ENCODE measurements around the gene LIM2. TPM values are rescaled to one million over a fixed set of nuclear protein-coding genes. Genes with fewer than 3 reads are reported as not detected.
A peak's percentile ranks its signal among the peaks of the same experiment; 100 is the strongest.

LIM2 gene
- total and polyA plus RNA-seq, 4 donors = not detected

DNA sequence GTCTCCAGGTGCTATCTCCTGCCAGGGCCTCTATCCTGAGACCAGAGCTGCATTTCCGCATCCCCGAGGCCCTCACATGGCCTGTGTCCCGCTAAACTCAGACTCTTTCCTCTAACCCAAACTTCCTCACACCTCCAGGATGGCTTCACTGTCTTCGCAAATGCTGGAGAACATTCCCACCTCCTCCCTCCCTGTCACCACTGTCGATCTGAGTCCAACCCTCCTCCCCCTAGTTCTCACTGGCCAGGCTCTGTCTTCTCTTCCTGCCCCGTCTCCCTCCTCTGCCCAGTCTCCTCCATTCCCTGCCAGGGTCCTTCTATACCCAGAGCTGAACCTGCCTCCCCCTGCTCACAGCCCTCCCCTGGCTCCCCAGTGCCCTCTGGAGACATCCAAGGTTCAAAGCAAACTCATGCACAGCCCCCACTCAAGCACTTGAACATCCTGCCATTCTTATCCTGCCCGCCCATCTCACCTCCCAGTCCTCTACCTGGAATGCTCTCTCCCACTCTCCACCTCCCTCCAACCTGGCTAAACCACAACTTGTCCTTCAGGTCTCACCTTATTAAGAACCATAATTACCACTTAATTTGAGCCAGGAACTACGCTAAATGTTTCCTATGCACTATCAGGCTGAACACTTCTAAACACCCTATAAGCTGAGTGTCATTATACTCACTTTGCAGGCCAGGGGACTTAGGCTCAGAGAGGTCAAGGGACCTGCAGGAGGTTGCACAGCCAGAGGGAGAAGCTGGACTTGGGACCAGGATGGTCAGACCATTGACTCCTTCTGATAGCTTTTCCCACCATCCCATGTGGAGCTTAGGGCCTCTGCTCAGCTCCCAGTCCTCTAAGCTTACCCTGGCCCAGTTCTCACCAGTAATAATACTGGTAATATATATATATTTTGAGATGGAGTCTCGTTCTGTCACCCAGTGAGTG, 44.9 kb downstream of the LIM2 start:
- H3K27ac ChIP-seq (ENCODE audit: low read depth, low read length) = no peak overlapping the region
- 62% methylated on average over 8 of the region's 9 CpGs for WGBS (ENCODE audit: insufficient coverage)

DNA sequence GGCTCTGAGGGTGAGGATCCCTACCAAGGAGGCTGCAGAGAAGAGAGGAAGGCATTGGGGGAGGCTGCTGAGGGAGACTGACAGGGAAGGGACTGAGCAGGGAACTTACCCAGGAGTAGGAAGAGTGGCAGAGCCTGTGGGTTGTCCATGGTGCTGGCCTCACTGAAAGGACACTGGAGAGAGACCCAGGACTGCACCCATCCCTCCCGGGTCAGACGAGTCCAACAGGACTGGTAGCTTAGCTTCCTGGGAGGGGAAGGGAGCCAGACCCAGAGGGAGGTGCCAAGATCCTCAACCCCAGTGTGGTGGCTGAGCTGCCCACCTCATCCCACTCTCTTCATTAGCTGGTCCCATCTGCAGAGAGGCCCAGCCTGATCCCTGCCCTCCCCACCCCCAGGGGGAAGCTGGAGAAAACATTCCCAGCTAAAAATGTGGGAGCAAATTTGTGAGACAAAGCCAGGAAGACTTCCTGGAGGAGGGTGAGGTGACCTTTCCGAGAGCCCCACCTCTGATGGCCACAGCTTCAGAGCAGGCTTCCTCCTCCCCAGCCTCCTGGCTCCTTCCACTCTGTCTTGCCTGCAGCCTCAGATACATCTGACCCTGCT, 45.7 kb downstream of the LIM2 start, which contains the start of gene VSIG10L:
VSIG10L (minus strand) TSS at position 164 of the 605 bp plus-strand sequence; CDS start at position 149, 15 bp downstream.
- no peak for DNase-seq (ENCODE audit: low read depth in 4 of 6, low spot score in 6 of 6)
- peaks cover 8% of the 10 kb centered on the region for H3K27me3 ChIP-seq (ENCODE audit: control insufficient read depth, insufficient read depth, low read length)
- peaks cover 22% of the 10 kb centered on the region for H3K36me3 ChIP-seq (ENCODE audit: control insufficient read depth, insufficient read depth, low read length)
- no peaks in the 10 kb centered on the region for H3K9me3 ChIP-seq (ENCODE audit: control insufficient read depth, insufficient read depth, low read length)
- no peak within 1 kb of the TSS for H3K4me3 ChIP-seq (ENCODE audit: low read depth, low read length)
- H3K27ac ChIP-seq (ENCODE audit: low read depth, low read length) = no peak within 1 kb of the TSS
- WGBS (ENCODE audit: insufficient coverage) = 62% methylated on average over 3 of the region's 3 CpGs
- H3K4me1 ChIP-seq (ENCODE audit: control insufficient read depth, insufficient read depth, low read length) = peaks cover 21% of the 10 kb centered on the region

More for the DNA sequence above, 44.9 kb downstream of the LIM2 start:
- peaks cover 8% of the 10 kb centered on the region for H3K27me3 ChIP-seq (ENCODE audit: control insufficient read depth, insufficient read depth, low read length)
- no peak overlapping the region for H3K4me3 ChIP-seq (ENCODE audit: low read depth, low read length)
- peaks cover 21% of the 10 kb centered on the region for H3K4me1 ChIP-seq (ENCODE audit: control insufficient read depth, insufficient read depth, low read length)
- H3K36me3 ChIP-seq (ENCODE audit: control insufficient read depth, insufficient read depth, low read length) = peaks cover 23% of the 10 kb centered on the region
- H3K9me3 ChIP-seq (ENCODE audit: control insufficient read depth, insufficient read depth, low read length) = no peaks in the 10 kb centered on the region
- DNase-seq (ENCODE audit: low read depth in 4 of 6, low spot score in 6 of 6) = no peak

GRCh38 chr19:51341066-51341465, 46.7 kb downstream of the LIM2 start:
- peaks cover 8% of the 10 kb centered on the region for H3K27me3 ChIP-seq (ENCODE audit: control insufficient read depth, insufficient read depth, low read length)
- WGBS (ENCODE audit: insufficient coverage) = 88% methylated on average over 18 of the region's 18 CpGs
- no peak for DNase-seq (ENCODE audit: low read depth in 4 of 6, low spot score in 6 of 6)
- no peak overlapping the region for H3K27ac ChIP-seq (ENCODE audit: low read depth, low read length)
- H3K9me3 ChIP-seq (ENCODE audit: control insufficient read depth, insufficient read depth, low read length) = no peaks in the 10 kb centered on the region
- H3K4me1 ChIP-seq (ENCODE audit: control insufficient read depth, insufficient read depth, low read length) = peaks cover 21% of the 10 kb centered on the region
- H3K36me3 ChIP-seq (ENCODE audit: control insufficient read depth, insufficient read depth, low read length) = peaks cover 19% of the 10 kb centered on the region
- H3K4me3 ChIP-seq (ENCODE audit: low read depth, low read length) = no peak overlapping the region

DNA sequence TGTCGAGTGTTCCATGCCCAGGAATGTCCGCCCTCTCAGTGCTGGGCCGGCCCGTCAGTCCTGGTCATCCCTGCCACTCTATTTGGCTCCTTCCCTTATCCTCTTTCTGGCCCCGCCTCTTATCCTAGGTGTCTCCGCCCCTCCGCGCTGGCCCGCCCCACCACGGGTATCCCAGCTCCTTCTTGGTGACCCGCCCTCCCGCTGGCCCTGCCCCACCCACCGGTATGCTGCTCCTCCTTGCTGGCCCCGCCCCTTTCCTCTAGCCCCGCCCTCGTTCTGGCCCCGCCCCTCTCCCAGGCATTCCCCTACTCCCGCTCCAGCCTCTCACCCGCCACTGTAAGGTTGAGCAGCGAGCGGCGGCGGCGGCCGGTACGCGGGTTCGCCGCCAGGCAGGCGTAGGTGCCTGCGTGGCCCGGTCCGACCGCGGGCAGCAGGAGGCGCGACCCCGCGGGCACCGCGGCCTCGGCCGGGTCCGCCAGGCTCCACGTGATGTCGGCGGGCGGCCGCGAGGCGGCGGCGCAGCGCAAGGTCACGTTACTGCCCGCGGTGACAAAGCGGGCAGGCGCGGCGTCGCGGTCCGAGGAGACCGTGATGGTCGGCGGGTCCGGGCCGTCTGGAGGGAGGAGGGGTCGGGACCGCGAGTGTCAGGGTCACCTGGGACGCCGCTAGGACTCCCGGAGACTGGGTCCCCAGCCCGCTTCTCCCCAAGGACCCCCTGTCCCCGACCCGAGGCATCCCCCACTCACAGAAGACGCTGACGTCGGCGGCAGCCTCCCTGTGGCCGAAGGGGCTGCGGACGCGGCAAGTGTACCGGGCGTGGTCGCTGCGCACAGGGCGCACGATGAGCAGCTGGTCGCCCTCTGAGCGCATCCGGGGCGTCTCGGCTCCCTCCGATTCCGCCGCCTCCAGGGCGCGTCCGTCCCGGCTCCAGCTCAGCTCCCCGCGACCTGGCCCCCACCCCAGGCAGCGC, 47.8 kb downstream of the LIM2 start:
- H3K4me3 ChIP-seq (ENCODE audit: low read depth, low read length) = peak overlapping the region; percentile 55
- under 1% methylated on average over 106 of the region's 107 CpGs for WGBS (ENCODE audit: insufficient coverage)
- H3K27ac ChIP-seq (ENCODE audit: low read depth, low read length) = peak overlapping the region; percentile 83
- DNase-seq (ENCODE audit: low read depth in 4 of 6, low spot score in 6 of 6) = peak in 5 of 6 donors; percentile 69 to 98 (median 84)
- H3K36me3 ChIP-seq (ENCODE audit: control insufficient read depth, insufficient read depth, low read length) = peaks cover 14% of the 10 kb centered on the region
- H3K27me3 ChIP-seq (ENCODE audit: control insufficient read depth, insufficient read depth, low read length) = peaks cover 8% of the 10 kb centered on the region
- no peaks in the 10 kb centered on the region for H3K9me3 ChIP-seq (ENCODE audit: control insufficient read depth, insufficient read depth, low read length)
- peaks cover 21% of the 10 kb centered on the region for H3K4me1 ChIP-seq (ENCODE audit: control insufficient read depth, insufficient read depth, low read length)

GRCh38 chr19:51339313-51339686, 48.5 kb downstream of the LIM2 start:
- DNase-seq (ENCODE audit: low read depth in 4 of 6, low spot score in 6 of 6) = no peak
- 2% methylated on average over 10 of the region's 10 CpGs for WGBS (ENCODE audit: insufficient coverage)
- Histone ChIP-seq H3K36me3 (ENCODE audit: control insufficient read depth, insufficient read depth, low read length) (peaks cover 10% of the 10 kb centered on the region), H3K27ac (ENCODE audit: low read depth, low read length) (peak overlapping the region; percentile 83), H3K4me1 (ENCODE audit: control insufficient read depth, insufficient read depth, low read length) (peaks cover 21% of the 10 kb centered on the region), H3K9me3 (ENCODE audit: control insufficient read depth, insufficient read depth, low read length) (no peaks in the 10 kb centered on the region), H3K27me3 (ENCODE audit: control insufficient read depth, insufficient read depth, low read length) (peaks cover 8% of the 10 kb centered on the region), H3K4me3 (ENCODE audit: low read depth, low read length) (peak overlapping the region; percentile 55)

GRCh38 chr19:51338563-51339312, 49.0 kb downstream of the LIM2 start:
- Histone ChIP-seq H3K4me3 (ENCODE audit: low read depth, low read length) (peak overlapping the region; percentile 55), H3K27ac (ENCODE audit: low read depth, low read length) (peak overlapping the region; percentile 83), H3K27me3 (ENCODE audit: control insufficient read depth, insufficient read depth, low read length) (peaks cover 8% of the 10 kb centered on the region), H3K36me3 (ENCODE audit: control insufficient read depth, insufficient read depth, low read length) (peaks cover 8% of the 10 kb centered on the region), H3K9me3 (ENCODE audit: control insufficient read depth, insufficient read depth, low read length) (no peaks in the 10 kb centered on the region), H3K4me1 (ENCODE audit: control insufficient read depth, insufficient read depth, low read length) (peaks cover 21% of the 10 kb centered on the region)
- 9% methylated on average over 35 of the region's 43 CpGs for WGBS (ENCODE audit: insufficient coverage)
- peak in 4 of 6 donors; percentile 61 to 91 (median 78) for DNase-seq (ENCODE audit: low read depth in 4 of 6, low spot score in 6 of 6)

GRCh38 chr19:51337861-51338562, 49.8 kb downstream of the LIM2 start:
- Histone ChIP-seq H3K4me1 (ENCODE audit: control insufficient read depth, insufficient read depth, low read length) (peaks cover 21% of the 10 kb centered on the region), H3K36me3 (ENCODE audit: control insufficient read depth, insufficient read depth, low read length) (peaks cover 8% of the 10 kb centered on the region), H3K27ac (ENCODE audit: low read depth, low read length) (no peak overlapping the region), H3K27me3 (ENCODE audit: control insufficient read depth, insufficient read depth, low read length) (peaks cover 8% of the 10 kb centered on the region), H3K9me3 (ENCODE audit: control insufficient read depth, insufficient read depth, low read length) (no peaks in the 10 kb centered on the region), H3K4me3 (ENCODE audit: low read depth, low read length) (no peak overlapping the region)
- 81% methylated on average over 18 of the region's 19 CpGs for WGBS (ENCODE audit: insufficient coverage)
- no peak for DNase-seq (ENCODE audit: low read depth in 4 of 6, low spot score in 6 of 6)

- H3K9me3 ChIP-seq (ENCODE audit: control insufficient read depth, insufficient read depth, low read length) = no peaks in the 10 kb centered on the region
- WGBS (ENCODE audit: insufficient coverage) = 92% methylated on average over 10 of the region's 13 CpGs
- peaks cover 8% of the 10 kb centered on the region for H3K36me3 ChIP-seq (ENCODE audit: control insufficient read depth, insufficient read depth, low read length)
- DNase-seq (ENCODE audit: low read depth in 4 of 6, low spot score in 6 of 6) = no peak
- H3K4me3 ChIP-seq (ENCODE audit: low read depth, low read length) = no peak overlapping the region
- peaks cover 21% of the 10 kb centered on the region for H3K4me1 ChIP-seq (ENCODE audit: control insufficient read depth, insufficient read depth, low read length)
- no peak overlapping the region for H3K27ac ChIP-seq (ENCODE audit: low read depth, low read length)
- H3K27me3 ChIP-seq (ENCODE audit: control insufficient read depth, insufficient read depth, low read length) = peaks cover 8% of the 10 kb centered on the region
Observed at GRCh38 chr19:51337141-51337860, 50.5 kb downstream of the LIM2 start.

Measured in spinal cord (tissue), 10 donors.